Effector memory CD4-positive, alpha-beta T cell (primary cell): ENCODE results near the gene NDUFS8.

Source experiments
- DNase-seq, 3 donors: peaks; one replicate each; pipeline ENCODE4 v3.0.0-alpha.2; 2020
- H3K27ac ChIP-seq: 2 replicates; pipeline ENCODE4 v1.7.0; 2013; ENCODE audit warnings: mild to moderate bottlenecking, low read length, moderate library complexity; ENCODE audit not compliant: insufficient read depth, poor library complexity, severe bottlenecking
- H3K27me3 ChIP-seq: replicated peaks from 2 replicates; pipeline ENCODE4 v1.7.0; 2013; ENCODE audit warnings: mild to moderate bottlenecking, low read length; ENCODE audit not compliant: insufficient read depth, control insufficient read depth, poor library complexity, severe bottlenecking
- H3K36me3 ChIP-seq: 2 replicates; pipeline ENCODE4 v1.7.0; 2013; ENCODE audit warnings: mild to moderate bottlenecking, low read length, moderate library complexity; ENCODE audit not compliant: control insufficient read depth, insufficient read depth
- H3K4me1 ChIP-seq: 2 replicates; pipeline ENCODE4 v1.7.0; 2013; ENCODE audit warnings: low read length, mild to moderate bottlenecking; ENCODE audit not compliant: control insufficient read depth, insufficient read depth, poor library complexity, severe bottlenecking
- H3K4me3 ChIP-seq: 2 replicates; pipeline ENCODE4 v1.7.0; 2013; ENCODE audit warnings: low read length, low read depth, mild to moderate bottlenecking; ENCODE audit not compliant: insufficient read depth, poor library complexity, severe bottlenecking
- H3K9me3 ChIP-seq: 2 replicates; pipeline ENCODE4 v1.7.0; 2013; ENCODE audit warnings: mild to moderate bottlenecking, low read length, moderate library complexity; ENCODE audit not compliant: control insufficient read depth

Gene NDUFS8

DNA sequence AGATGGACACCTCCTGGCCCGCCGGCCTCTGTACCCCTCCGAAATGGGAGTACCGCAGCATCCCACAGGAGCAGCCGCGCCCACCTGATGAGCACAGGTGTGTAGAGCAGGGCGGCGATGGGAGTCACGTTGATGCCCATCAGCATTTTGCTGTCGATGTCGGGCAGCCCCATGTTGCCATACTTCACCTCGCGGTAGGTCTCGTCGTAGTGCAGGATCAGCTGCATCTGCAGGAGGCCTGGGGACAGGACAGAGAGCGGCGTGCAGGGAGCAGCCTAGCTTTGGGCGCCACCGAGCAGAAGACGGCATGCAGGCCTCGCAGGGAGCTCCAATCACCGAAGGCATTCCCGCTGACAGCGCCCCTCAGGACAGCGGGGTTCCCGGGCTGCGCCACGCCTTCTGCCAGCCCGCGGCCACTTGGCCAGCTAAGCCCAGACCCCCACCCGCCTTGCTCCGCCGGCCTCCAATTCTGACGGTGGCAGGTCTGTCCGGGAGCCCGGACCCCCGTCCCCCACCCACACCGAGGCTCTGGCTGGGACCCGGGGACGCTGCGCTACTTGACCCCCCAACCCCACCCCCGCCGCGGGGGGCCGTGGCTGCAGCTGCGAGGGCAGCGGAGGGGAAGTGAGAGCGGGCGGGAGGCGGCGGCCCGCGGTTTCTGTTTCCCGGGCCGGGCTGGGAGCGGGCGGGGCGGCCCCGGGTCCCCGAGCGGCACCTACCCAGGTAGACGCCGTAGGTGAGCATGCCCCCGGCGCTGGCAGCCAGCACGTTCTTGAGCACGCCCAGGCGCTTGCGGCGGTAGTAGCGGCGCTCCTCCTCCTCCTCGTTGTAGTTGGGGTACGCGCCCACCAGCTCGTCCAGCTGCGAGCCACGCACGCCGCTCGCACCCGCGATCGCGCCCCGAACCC, 27.3 kb upstream of the NDUFS8 start:
- peak overlapping the region; percentile 58 for H3K4me3 ChIP-seq
- H3K9me3 ChIP-seq, result no peaks in the 10 kb centered on the region
- H3K27ac ChIP-seq, result peak overlapping the region; percentile 55
- DNase-seq, result peak; percentile 33 to 46 (median 39)
- peaks cover 3% of the 10 kb centered on the region for H3K4me1 ChIP-seq
- H3K27me3 ChIP-seq, result no peaks in the 10 kb centered on the region
- H3K36me3 ChIP-seq, result no peaks in the 10 kb centered on the region

DNA sequence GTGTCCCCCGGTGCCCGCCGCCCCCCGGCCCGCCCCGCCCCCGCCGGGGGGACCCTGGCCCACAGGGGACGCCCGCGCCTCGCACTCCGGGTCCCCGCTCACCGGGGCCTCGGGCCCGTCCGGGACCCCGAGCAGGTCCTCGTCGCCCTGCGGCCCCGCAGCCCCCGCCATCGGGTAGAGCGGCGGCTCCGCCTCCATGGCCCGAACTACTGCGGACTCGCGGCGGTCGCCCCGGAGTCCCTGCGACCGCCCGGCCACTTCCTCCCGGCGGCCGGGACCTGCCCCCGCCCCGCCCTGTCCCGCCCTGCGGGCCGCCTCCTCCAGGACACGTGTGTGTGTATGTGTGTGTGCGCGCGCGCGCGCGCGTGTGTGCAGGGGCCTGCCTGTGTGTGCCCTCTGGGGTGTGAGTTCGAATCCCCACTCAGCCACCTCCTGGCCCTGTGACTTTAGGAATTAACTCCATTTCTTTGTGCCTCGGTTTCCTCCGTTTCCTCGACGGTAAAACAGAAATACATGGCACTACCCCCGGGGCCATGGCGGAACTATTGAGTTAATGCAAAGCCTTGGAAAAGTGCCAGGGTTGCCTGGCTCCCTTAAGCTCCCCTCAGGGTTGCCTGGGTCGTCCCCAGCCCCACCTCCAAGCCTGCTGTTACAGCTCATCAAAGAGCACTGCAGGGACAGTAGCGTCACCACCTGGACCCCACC, 26.5 kb upstream of the NDUFS8 start, which contains the start of gene UNC93B1:
TSS of gene UNC93B1 (minus strand) at position 252 of the 705 bp plus-strand sequence. CDS start at position 198, 54 bp downstream.
- Histone ChIP-seq H3K27me3 (no peaks in the 10 kb centered on the region), H3K36me3 (no peaks in the 10 kb centered on the region), H3K9me3 (no peaks in the 10 kb centered on the region), H3K4me1 (no peaks in the 10 kb centered on the region), H3K4me3 (peak within 1 kb of the TSS; percentile 58), H3K27ac (peak within 1 kb of the TSS; percentile 55)
- peak; percentile 54 to 71 (median 60) for DNase-seq

DNA sequence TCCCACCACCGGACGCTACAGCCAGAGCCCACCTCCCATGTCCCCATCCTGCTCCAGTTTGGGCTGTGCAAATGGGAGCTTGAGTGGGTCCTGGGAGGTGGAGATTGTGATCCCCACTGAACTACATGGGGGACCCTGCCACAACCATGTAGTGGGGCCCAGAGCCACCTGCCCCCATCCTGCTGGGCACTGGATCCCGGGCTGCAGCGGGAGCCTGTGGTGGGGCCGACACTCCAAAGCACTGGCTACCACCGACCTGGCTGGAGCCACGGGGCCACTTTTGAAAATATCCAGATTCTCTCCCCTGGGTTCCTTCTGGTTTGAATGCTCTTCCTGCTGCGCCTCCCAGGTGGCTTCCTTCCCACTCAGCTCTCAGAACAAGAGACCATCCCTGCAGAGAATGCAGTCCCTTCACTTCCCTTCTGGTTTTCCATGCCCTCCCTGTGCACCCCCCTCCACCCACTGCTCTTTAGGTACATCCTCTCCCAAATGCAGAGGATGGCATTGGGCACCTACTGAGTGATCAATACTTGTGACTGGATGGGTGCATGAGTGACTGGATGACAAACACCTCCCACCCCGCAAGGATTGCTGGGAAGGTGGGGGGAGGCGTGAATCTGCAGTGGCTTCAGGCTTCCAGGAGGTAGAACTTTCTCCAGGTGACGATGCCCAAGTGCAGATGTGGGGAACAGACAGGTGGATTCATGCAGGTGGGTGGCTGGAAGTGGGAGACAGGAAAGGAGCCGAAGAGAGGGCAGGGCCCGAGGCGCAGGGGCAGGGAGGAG, 25.7 kb upstream of the NDUFS8 start:
- no peaks in the 10 kb centered on the region for H3K27me3 ChIP-seq
- peak overlapping the region; percentile 58 for H3K4me3 ChIP-seq
- H3K9me3 ChIP-seq, result no peaks in the 10 kb centered on the region
- no peak for DNase-seq
- no peak overlapping the region for H3K27ac ChIP-seq
- no peaks in the 10 kb centered on the region for H3K36me3 ChIP-seq
- H3K4me1 ChIP-seq, result no peaks in the 10 kb centered on the region

DNA sequence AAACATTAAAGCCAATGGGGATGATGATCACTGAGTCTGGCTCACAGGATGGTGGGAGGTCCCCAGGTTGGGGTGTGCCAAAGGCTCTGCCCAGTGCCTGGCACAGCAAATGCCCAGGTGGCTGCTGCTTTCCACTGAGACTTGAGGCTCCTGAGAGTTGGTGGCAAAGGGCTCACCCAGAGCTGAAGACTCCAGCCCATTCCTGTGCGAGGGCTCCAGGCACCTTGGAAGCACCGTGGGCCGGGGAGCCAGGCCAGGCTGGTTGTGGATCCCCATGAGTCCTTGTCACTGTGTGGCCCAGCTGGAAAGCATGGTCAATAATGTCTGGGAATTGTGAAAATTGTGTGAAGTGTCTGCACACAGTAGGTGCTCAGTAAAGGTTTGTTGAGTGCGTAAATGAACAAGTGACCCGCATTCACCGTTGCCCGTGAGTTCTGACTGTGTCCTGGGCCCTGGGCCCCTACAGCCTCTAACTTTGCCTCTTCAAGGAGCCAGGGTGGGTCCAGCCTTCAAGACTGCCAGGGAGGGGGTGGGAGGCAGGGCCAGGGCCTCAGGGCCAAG, 23.8 kb upstream of the NDUFS8 start:
- no peak for DNase-seq
- no peaks in the 10 kb centered on the region for H3K4me1 ChIP-seq
- H3K4me3 ChIP-seq, result no peak overlapping the region
- H3K9me3 ChIP-seq, result no peaks in the 10 kb centered on the region
- H3K36me3 ChIP-seq, result no peaks in the 10 kb centered on the region
- H3K27me3 ChIP-seq, result no peaks in the 10 kb centered on the region
- no peak overlapping the region for H3K27ac ChIP-seq

DNA sequence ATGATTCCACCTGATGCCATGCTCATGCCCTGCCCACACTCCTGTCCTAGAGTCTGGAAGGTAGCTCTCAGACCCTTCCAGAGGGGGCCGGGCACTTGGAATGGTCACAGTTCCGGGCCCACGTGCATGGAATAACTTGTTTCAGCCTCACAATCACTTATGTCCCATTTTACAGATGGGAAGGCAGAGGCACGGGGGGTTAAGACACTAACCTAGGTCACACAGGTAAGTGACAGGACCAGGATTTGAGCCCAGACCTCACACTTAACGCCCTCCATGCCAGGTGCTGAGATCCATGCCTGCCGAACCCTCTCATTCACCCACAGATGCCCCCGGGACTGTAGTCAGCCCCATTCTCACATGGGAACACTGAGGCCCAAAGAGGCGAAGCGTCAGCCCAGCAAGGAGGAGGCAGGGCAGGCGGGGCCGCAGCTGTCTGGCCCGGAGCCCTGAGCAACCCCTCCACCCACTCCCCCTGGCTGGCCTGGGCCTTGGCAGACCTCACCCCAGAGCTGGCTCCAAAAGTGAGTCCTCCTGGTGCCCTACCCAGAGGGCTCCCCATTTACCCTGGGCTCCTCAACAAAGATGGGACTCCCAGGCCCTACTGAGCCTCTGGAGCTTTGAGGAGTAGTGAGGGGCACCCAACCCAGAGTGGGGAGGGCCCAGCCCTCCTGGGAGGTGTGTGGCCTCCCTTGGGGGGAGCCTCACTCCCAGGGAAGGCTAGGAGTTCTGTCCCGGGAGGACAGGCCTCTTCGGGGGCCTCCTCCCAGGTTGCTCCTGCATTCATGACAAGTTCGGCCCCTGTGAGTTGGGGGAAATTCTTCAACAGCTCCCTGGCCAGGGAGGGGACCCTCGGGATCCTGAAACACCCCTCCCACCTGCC, 22.7 kb upstream of the NDUFS8 start:
- Histone ChIP-seq H3K9me3 (no peaks in the 10 kb centered on the region), H3K4me3 (no peak overlapping the region), H3K36me3 (no peaks in the 10 kb centered on the region), H3K4me1 (no peaks in the 10 kb centered on the region), H3K27ac (no peak overlapping the region), H3K27me3 (no peaks in the 10 kb centered on the region)
- DNase-seq, result no peak

DNA sequence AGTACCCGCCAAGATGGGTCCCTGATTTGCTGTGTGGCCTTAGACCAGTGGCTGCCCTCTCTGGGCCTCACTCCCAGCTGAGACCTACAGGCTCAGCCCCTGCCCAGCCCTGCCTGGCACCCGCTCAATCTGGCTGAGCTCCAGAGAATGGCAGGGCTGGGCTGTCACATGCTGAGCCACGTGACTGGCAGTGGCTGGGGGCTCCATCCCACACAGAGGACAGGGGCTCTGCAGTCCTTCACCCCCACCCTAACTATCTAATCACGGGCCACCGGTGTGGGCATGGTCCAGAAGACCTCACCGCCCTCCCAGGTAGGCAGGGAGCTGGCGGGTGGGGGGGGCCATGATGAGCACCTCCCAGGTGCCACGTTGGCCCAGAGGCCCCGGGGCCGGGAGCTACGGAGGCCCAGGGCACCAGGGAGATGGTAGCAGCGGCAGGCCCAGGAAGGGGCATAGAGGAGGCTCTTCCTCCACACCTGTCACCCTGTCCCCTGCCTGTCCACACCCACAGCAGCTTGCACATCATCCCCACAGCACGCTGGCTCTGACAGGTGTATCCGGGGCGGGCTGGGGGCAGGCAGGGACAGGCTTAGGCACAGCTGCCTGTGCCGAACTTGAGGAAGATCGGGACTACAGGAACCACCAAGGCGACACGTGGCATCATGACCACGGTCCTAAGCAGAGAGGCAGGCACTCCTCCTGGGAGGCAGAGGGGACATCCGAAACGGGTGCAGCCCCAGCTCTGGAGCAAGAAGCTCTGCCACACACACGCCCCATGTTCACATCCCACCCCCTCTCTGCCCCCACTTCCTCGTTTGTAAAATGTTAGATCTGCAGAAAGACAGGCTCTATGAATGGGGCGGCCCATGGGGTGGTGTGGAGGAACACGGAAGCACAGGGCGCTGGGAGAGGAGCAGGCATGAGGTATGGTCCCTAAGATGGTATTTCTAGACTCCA, 21.8 kb upstream of the NDUFS8 start:
- H3K27ac ChIP-seq, result no peak overlapping the region
- H3K4me1 ChIP-seq, result no peaks in the 10 kb centered on the region
- no peak overlapping the region for H3K4me3 ChIP-seq
- no peaks in the 10 kb centered on the region for H3K27me3 ChIP-seq
- H3K9me3 ChIP-seq, result no peaks in the 10 kb centered on the region
- no peaks in the 10 kb centered on the region for H3K36me3 ChIP-seq
- DNase-seq, result no peak

DNA sequence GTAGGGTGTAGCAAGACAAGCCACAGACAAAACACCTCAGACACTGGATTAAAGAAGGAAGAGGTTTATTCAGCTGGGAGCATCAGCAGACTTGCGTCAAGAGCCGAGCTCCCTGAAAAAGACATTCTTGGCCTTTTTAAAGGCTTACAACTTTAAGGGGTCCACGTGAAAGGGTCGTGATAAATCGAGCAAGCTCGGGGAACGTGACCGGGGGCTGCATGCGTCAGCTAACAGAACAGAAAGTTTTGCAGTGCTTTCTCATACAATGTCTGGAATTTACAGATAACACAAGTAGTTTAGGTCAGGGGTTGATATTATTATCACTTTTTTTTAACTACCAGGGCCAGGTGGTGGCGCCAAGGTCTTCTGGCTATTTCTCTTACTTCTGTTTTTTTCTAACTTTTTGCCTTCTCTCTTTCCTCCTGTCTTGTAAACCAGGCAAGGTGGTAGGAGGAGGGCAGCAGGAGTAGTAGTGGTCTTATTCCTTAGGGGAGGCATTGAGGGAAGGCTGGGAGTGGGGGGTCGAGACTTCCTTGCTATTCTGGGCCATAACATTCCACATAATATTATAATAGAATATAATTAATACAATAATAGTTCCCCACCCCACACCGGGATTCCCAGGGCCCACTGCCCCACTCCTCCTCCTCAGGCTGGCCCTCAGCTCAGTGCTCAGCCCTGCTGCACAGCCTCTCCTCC, 20.9 kb upstream of the NDUFS8 start:
- Histone ChIP-seq H3K9me3 (no peaks in the 10 kb centered on the region), H3K36me3 (no peaks in the 10 kb centered on the region), H3K27ac (no peak overlapping the region), H3K4me3 (no peak overlapping the region), H3K4me1 (no peaks in the 10 kb centered on the region), H3K27me3 (no peaks in the 10 kb centered on the region)
- no peak for DNase-seq
